Prostate gland (tissue), 2 donors: ENCODE results near the gene ARHGAP18.

Experiments
- POLR2A ChIP-seq: fragments of 450-650 bp; IDR thresholded peaks from one replicate; pipeline ENCODE4 v1.6.1; 2016; ENCODE audit warnings: antibody characterized with exemption, mild to moderate bottlenecking
- POLR2AphosphoS5 ChIP-seq: sonication (generic); formaldehyde crosslinking; IDR thresholded peaks from one replicate; pipeline ENCODE4 v1.6.1; 2017; ENCODE audit warnings: antibody characterized with exemption
- TF ChIP-seq, protein P1 (sequence below), 4 experiments: fragments of 200-600 bp in 2 of 4; fragments of 450-650 bp in 2 of 4; sonication (generic) in 2 of 4; IDR thresholded peaks; 1 replicate in 3 of 4; 2 replicates in 1 of 4; pipeline ENCODE4 v1.5.1; 2016 to 2019; ENCODE audit warnings: antibody characterized with exemption in 4 of 4, mild to moderate bottlenecking in 2 of 4, moderate library complexity in 2 of 4

DNA sequence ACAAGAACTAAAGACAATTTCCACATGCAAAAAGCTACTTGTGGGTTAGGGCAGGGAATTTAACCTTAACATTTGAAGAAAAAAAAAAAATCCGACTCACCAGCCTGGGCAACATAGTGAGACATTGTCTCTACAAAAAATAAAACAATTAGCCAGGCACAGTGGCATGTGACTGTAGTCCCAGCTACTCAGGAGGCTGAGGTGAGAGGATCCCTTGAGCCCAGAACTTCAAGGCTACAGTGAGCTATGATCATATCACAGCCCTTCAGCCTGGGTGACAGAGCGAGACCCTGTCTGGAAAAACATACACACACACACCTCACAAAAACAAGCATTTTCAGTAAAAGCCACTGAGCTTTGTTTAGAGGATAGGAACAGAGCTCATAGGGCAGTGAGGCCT, 56.2 kb downstream of the ARHGAP18 start:
- TF ChIP-seq, protein P1, sequence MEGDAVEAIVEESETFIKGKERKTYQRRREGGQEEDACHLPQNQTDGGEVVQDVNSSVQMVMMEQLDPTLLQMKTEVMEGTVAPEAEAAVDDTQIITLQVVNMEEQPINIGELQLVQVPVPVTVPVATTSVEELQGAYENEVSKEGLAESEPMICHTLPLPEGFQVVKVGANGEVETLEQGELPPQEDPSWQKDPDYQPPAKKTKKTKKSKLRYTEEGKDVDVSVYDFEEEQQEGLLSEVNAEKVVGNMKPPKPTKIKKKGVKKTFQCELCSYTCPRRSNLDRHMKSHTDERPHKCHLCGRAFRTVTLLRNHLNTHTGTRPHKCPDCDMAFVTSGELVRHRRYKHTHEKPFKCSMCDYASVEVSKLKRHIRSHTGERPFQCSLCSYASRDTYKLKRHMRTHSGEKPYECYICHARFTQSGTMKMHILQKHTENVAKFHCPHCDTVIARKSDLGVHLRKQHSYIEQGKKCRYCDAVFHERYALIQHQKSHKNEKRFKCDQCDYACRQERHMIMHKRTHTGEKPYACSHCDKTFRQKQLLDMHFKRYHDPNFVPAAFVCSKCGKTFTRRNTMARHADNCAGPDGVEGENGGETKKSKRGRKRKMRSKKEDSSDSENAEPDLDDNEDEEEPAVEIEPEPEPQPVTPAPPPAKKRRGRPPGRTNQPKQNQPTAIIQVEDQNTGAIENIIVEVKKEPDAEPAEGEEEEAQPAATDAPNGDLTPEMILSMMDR (IDR thresholded peaks at IDR 0.05) = no peak
- TF ChIP-seq POLR2AphosphoS5 (no peak), POLR2A (no peak)
